GM12878 (cell line): ENCODE measurements around the gene SPTLC2.

Source experiments
- BRCA1 ChIP-seq: IDR thresholded peaks from 2 replicates; pipeline ENCODE4 v1.6.1; 2011; ENCODE audit warnings: low read depth, low read length, improper control_type of control experiment
- EZH2 ChIP-seq: IDR thresholded peaks from 2 replicates; pipeline ENCODE4 v1.6.1; 2012; ENCODE audit warnings: low read depth, mild to moderate bottlenecking, control low read depth, inconsistent platforms, low read length, borderline replicate concordance; ENCODE audit not compliant: control insufficient read depth
- POLR2A ChIP-seq: IDR thresholded peaks from 2 replicates; pipeline ENCODE4 v1.6.1; 2011; ENCODE audit warnings: low read depth, mild to moderate bottlenecking, low read length
- TF ChIP-seq, protein P1 (sequence below): IDR thresholded peaks from 2 replicates; pipeline ENCODE4 v1.6.1; 2012; ENCODE audit warnings: low read depth, low read length, improper control_type of control experiment

DNA sequence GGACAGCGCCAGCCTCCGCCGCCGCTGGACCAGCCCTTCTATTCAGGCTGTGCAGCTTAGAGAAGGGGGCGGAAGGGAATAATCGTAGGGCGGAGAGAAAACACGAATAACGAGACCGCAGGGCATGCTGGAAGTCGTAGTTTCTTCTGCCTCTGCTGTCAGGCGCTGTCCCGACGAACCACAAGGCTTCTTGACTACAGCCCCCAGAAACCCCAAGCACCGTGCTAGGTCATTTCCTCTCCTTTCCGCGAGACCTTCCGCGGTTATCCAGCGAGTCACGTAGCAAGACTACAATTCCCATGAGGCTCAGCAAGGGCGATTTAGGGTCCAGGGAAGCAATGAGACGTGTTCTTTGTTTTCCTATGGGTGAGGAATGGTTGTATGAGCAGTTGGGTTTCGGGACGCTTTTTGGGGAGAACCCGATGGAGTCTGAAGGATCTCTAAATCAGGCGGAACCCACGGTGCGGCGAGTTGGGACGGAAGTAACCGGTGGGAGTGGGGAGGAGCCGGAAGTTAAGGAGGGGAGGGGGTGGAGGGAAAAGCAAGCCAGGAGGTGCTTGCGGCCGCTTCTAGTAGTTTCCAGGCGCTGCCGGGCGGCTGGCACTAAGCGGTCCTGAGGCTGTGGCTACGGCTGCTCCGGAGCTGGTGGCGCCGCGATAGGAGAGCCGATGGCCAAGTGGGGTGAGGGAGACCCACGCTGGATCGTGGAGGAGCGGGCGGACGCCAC lies 158.8 kb downstream of the SPTLC2 start, which contains the start of the genes AHSA1 and VIPAS39:
- TF ChIP-seq, protein P1, sequence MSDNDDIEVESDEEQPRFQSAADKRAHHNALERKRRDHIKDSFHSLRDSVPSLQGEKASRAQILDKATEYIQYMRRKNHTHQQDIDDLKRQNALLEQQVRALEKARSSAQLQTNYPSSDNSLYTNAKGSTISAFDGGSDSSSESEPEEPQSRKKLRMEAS: peak; percentile 61; the same call in 1 of the 2 replicates
- TF ChIP-seq BRCA1: peak; percentile 71
- TF ChIP-seq EZH2: no peak; the same call in 1 of the 2 replicates
- TF ChIP-seq POLR2A: peak; percentile 93
